ENCODE results near the gene RTCB. TPM values are rescaled to one million over a fixed set of nuclear protein-coding genes. Genes with fewer than 3 reads are reported as not detected.

RTCB gene
- total RNA-seq, 6 experiments from 2014 or later = 37.8 to 58.1 (median 48.2) TPM

DNA sequence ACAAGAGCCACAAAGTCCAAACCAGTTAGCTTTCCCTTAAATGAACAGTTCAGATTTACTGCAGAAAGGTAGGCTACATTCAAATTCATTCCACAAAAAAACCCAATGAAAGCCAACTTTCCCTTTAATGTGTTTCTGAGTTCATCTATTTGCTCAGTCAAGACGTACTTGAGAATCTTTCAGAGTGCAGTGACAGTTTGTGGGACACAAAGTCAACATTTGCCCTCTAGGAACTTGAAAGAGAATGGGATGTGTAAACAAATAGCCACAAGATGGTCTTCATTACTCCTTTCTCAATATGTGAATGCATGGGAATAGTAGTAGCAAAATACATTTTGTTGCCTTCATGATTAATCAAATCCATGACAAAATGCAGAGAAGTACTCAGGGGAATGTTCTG, 15.8 kb downstream of the RTCB start:
- Histone ChIP-seq H3K36me3 (peaks cover 16 to 99% (median 61%) of the 10 kb centered on the region in 4 donors), H3K9me3 (no peaks in the 10 kb centered on the region), H3K27me3 (no peaks in the 10 kb centered on the region), H3K4me1 (peaks cover 0 to 4% (median 0%) of the 10 kb centered on the region in 4 donors), H3K27ac (no peak overlapping the region), H3K4me3 (no peak overlapping the region)
- ATAC-seq (no peak), DNase-seq (no peak)
- intact Hi-C loops (cut with DNase I) = no loop called here
- WGBS (ENCODE audit: insufficient coverage, low coverage, low lambda C conversion rate, missing lambda C conversion rate) = 83% methylated on average over 1 of the region's 1 CpG
- TF ChIP-seq, protein P1, sequence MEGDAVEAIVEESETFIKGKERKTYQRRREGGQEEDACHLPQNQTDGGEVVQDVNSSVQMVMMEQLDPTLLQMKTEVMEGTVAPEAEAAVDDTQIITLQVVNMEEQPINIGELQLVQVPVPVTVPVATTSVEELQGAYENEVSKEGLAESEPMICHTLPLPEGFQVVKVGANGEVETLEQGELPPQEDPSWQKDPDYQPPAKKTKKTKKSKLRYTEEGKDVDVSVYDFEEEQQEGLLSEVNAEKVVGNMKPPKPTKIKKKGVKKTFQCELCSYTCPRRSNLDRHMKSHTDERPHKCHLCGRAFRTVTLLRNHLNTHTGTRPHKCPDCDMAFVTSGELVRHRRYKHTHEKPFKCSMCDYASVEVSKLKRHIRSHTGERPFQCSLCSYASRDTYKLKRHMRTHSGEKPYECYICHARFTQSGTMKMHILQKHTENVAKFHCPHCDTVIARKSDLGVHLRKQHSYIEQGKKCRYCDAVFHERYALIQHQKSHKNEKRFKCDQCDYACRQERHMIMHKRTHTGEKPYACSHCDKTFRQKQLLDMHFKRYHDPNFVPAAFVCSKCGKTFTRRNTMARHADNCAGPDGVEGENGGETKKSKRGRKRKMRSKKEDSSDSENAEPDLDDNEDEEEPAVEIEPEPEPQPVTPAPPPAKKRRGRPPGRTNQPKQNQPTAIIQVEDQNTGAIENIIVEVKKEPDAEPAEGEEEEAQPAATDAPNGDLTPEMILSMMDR (IDR thresholded peaks at IDR 0.05) = no peak
- TF ChIP-seq POLR2A (IDR thresholded peaks at IDR 0.05) = no peak

GRCh38 chr22:32395107-32395506, 16.9 kb downstream of the RTCB start:
- H3K4me1 ChIP-seq = peaks cover 0 to 4% (median 0%) of the 10 kb centered on the region in 4 donors
- no peaks in the 10 kb centered on the region for H3K9me3 ChIP-seq
- WGBS (ENCODE audit: insufficient coverage, low coverage, low lambda C conversion rate, missing lambda C conversion rate) = 98% methylated on average over 5 of the region's 5 CpGs
- H3K36me3 ChIP-seq = peaks cover 9 to 99% (median 60%) of the 10 kb centered on the region in 4 donors
- TF ChIP-seq, protein P1 (IDR thresholded peaks at IDR 0.05) = no peak
- no peak for TF ChIP-seq POLR2A (IDR thresholded peaks at IDR 0.05)
- ATAC-seq (no peak), DNase-seq (no peak)
- no peak overlapping the region for H3K27ac ChIP-seq
- no peaks in the 10 kb centered on the region for H3K27me3 ChIP-seq
- intact Hi-C loops (cut with DNase I) = no loop called here
- no peak overlapping the region for H3K4me3 ChIP-seq

GRCh38 chr22:32389685-32390084, 22.4 kb downstream of the RTCB start:
- peak in 2 of 4 donors; percentile 27 to 42 for ATAC-seq
- 78% methylated on average over 4 of the region's 4 CpGs for WGBS (ENCODE audit: insufficient coverage, low coverage, low lambda C conversion rate, missing lambda C conversion rate)
- no peak for DNase-seq
- H3K9me3 ChIP-seq = no peaks in the 10 kb centered on the region
- TF ChIP-seq, protein P1 (IDR thresholded peaks at IDR 0.05) = peak; percentile 11 to 47 (median 42)
- no peak for TF ChIP-seq POLR2A (IDR thresholded peaks at IDR 0.05)
- no peak overlapping the region for H3K4me3 ChIP-seq
- H3K36me3 ChIP-seq = peaks cover 0 to 65% (median 37%) of the 10 kb centered on the region in 4 donors
- H3K27ac ChIP-seq = no peak overlapping the region
- intact Hi-C loops (cut with DNase I) = no loop called here
- no peaks in the 10 kb centered on the region for H3K4me1 ChIP-seq
- no peaks in the 10 kb centered on the region for H3K27me3 ChIP-seq

DNA sequence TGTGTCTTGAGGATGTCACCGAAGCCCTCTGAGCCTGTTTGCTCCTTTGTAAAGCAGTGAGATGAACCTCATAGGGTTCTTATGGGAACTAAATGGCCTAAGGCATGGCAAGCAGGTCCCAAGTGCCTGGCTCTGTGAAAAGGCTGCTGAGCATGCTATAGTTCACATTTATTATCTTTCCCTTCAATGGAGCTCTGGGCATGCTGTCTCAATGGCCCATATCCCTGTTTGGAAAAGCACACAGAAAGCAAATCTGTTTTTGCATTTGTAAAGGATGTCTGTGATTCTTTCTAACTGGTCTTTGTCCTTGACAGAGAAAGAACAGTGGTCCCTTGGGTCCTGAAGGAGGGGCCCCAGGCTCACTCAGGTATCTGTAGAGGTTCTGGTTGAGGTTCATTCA, 26.4 kb downstream of the RTCB start:
- Histone ChIP-seq H3K27ac (no peak overlapping the region), H3K27me3 (no peaks in the 10 kb centered on the region), H3K4me3 (no peak overlapping the region), H3K36me3 (peaks cover 0 to 26% (median 13%) of the 10 kb centered on the region in 4 donors), H3K4me1 (no peaks in the 10 kb centered on the region), H3K9me3 (no peaks in the 10 kb centered on the region)
- intact Hi-C loops (cut with DNase I) = no loop called here
- TF ChIP-seq, protein P1 (IDR thresholded peaks at IDR 0.05) = no peak
- no peak for TF ChIP-seq POLR2A (IDR thresholded peaks at IDR 0.05)
- no CpG with 5 or more reads among the region's 1 CpG for WGBS (ENCODE audit: insufficient coverage, low coverage, low lambda C conversion rate, missing lambda C conversion rate)
- ATAC-seq (no peak), DNase-seq (no peak)

DNA sequence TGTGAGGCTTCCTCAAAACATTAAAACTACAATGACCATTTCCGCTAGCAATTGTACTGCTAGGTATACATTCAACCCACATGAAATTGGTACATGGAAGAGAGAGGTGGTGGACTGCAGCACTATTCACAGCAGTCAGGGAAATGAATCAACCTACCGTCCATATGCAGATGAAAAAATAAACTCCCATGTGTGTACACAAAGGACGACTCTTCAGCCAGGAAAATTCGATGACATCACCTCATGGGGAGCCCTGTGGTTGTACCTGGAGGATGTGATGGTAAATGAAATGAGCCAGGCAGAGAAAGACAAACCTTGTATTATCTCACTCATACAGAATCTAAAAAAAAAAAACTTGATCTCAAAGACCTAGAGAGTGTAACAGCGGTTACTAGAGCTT, 31.1 kb downstream of the RTCB start:
- ATAC-seq = peak in 1 of 4 donors; percentile 11

More for the DNA sequence above, 31.1 kb downstream of the RTCB start:
- no peak for DNase-seq
- intact Hi-C loops (cut with DNase I) = no loop called here
- 70% methylated on average over 5 of the region's 5 CpGs for whole genome bisulfite sequencing (ENCODE audit: insufficient coverage, low coverage, low lambda C conversion rate, missing lambda C conversion rate)
- no peak for TF ChIP-seq POLR2A (IDR thresholded peaks at IDR 0.05)
- TF ChIP-seq, protein P1 (IDR thresholded peaks at IDR 0.05) = no peak
- Histone ChIP-seq H3K4me3 (no peak overlapping the region), H3K27ac (no peak overlapping the region), H3K36me3 (no peaks in the 10 kb centered on the region), H3K27me3 (no peaks in the 10 kb centered on the region), H3K4me1 (no peaks in the 10 kb centered on the region), H3K9me3 (no peaks in the 10 kb centered on the region)

Data from right lobe of liver (tissue), 6 donors.